Right lung (tissue), 5 donors: ENCODE results near the gene GNAL. TPM values are rescaled to one million over a fixed set of nuclear protein-coding genes. Genes with fewer than 3 reads are reported as not detected.
A peak's percentile ranks its signal among the peaks of the same experiment; 100 is the strongest.

Source experiments
- DNase-seq, 2 donors: peaks; one replicate each; pipeline ENCODE4 v3.0.0-alpha.2; 2013
- polyA plus RNA-seq, 5 donors: library from polyadenylated mRNA; unstranded; fragments of 120-200 nt; gene quantifications; one replicate each; pipeline versions ENCODE4 v1.2.1 to v1.2.3, GENCODE V29; 2013; ENCODE audit warnings: inconsistent platforms in 1 of 5, low replicate concordance in 1 of 5; ENCODE audit not compliant: insufficient read length in 5 of 5, insufficient read depth in 1 of 5

The GNAL gene
- polyA plus RNA-seq, 5 donors = 2.1 to 3.0 (median 2.5) TPM

- DNase-seq = no peak
Observed at GRCh38 chr18:11719621-11720020, 30.6 kb downstream of the GNAL start.

GRCh38 chr18:11721720-11722119 lies 32.7 kb downstream of the GNAL start:
- no peak for DNase-seq

DNA sequence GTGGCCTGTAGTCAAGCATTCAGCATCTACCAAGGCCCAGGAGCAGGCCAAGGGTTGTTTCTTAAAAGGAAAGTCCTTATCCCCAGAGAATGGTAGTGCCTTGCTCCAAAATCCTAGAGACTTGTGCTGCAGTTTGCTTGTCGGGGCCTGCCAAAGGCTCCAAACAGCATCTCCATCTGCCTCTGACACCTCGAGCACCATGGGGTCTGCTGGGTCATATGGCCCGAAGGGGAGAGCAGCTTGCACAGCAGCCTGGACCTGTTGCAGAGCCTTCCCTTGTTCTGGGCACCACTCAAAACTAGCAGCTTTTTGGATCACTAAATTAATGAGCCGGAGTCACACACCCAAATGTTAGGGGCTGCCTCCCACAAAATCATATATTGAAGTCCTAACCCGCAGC lies 35.7 kb downstream of the GNAL start:
- DNase-seq = no peak

- no peak for DNase-seq
Observed at GRCh38 chr18:11726556-11726955, 37.5 kb downstream of the GNAL start.

GRCh38 chr18:11728249-11728648 lies 39.2 kb downstream of the GNAL start:
- DNase-seq = no peak

DNA sequence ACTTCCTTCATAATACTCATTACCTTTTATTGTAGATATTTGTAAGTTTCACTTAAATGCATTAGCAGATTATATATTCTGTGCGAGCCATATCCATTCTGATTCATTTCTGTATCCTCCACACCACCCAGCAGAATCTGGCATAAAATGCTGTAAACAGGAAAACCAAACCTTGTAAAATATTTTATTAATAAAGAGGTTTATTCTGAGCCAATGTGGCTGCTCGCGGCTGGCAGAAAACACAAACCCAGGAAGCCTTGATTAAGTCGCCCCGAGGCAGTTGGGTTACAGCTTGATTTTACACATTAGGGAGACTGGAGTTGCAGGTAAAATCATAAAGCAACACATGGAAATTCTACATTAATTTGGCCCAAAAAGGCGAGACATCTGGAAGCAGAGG lies 40.5 kb downstream of the GNAL start:
- DNase-seq = no peak

GRCh38 chr18:11733031-11733430 lies 44.0 kb downstream of the GNAL start:
- peak; percentile 37 to 57 for DNase-seq

DNA sequence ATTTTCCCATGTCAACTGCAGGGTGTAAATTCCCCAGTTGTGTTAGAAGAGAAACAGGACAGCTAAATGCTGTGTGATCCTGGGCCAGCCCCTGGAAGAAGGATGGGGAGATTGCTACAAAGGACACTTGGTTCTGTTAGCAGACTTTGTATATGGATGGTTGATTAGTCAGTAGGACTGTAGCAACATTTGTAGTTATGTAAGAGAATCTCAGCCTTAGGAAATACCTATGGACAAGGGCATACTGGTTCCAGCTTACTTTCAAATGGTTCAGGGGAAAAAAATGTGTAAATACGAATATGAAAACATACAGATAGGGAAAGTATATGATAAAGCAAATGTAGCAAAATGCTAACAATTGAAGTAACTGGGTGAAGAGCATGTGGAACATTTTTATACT lies 47.6 kb downstream of the GNAL start:
- no peak for DNase-seq

- DNase-seq = no peak
Observed at GRCh38 chr18:11739893-11740292, 50.8 kb downstream of the GNAL start.

DNA sequence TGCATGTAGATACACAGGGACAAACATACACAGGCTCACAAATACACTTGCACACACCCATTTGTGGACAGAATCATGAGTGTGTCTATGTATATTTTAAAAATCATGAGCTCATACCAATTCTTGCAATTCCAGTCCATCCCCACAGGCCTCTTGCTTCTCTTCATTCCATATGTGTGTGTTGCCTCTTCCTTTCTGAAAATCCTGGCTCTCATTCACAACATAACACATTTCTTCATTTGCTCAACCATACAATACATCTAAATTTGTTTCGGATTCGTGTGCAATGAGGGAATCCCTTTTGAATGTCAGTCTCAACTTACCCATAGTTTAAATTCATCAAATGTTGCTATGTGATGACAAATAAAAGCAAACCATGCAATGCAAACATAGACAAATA lies 51.4 kb downstream of the GNAL start:
- no peak for DNase-seq

DNA sequence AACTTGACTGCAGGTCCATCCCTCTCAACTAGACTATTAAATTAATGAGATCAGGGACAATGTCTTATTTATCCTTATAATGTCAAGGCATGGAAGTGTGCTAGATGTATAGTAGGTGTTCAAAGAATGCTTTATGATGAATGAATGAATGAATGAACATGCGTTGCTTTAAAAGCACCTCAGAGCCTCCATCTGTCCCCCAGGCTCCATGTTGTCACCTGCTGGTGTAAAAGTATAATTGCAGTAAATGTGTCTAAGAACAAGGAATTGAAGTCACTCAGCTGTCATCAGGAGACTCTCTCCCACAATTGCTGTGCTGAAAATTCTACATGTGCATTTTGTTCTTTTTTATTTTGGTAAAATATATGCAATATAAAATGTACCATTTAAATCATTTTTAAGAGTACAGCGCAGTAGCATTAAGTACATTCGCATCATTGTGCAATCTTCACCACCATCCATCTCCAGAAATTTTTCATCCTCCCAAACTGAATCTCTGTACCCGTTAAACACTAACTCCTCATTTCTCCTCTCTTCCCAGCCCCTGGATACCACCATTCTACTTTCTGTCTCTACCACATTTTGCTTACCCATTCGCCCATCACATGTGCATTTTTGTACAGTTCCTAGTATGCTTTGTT lies 52.6 kb downstream of the GNAL start:
- DNase-seq = no peak

GRCh38 chr18:11745521-11745920 lies 56.5 kb downstream of the GNAL start:
- DNase-seq = no peak

DNA sequence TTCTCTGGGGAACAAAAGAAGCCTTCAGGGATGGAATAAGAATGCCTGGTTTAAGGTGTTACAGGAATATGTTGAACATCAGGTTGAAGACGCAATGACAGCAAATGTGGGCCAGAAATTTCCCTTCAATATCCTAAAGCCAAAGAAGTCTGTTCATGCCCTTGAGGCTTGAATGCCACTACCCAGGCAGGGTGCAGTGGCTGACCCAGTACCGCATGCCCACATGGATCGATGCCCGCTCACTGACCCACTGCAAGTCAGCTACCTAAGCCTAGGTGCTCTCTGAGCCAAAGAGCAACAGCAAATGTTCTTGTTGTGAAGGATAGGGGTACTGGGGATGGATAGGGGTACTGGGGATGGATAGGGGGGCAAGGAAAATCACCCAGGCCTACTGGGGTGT lies 58.2 kb downstream of the GNAL start:
- no peak for DNase-seq

DNA sequence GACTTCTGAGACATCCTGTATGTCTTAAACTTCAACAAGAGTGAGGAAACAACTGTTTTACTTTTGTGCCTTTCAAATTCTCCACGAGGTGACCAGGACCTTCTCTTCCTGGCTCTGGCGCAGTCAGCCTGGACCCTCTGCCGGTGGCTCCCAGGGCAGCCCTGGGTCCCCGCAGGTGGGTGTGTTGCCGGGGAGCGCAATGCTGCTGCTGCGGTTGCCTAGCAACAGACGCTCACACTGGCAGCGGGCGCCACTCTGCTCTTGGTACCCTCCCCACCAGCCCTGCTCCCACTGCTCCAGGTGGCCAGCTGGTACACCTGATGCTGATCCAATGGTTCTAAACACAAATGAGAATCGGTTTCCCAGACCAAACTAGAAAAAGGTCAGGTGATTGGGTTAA lies 58.7 kb downstream of the GNAL start:
- no peak for DNase-seq

DNA sequence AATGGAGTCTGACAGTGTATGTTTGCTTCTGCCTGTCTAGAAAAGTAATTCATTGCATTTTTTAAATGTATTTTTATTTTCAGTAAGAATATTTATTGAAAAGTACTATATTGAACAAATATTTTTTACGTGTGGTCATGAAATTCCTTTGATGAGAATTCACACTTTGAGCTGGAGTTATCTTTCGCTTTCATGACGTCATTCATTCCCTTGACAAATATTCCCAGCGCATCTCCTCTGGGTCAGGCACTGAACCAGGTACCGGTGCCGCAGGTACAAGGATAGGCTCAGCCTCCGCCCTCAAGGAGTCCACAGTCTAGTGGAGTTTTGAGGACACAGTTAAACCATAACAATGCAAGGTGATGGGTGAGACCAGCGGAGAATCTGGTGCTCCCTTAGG lies 60.2 kb downstream of the GNAL start:
- DNase-seq = no peak

- no peak for DNase-seq
Observed at GRCh38 chr18:11750171-11750570, 61.1 kb downstream of the GNAL start.

GRCh38 chr18:11750581-11751310 lies 61.7 kb downstream of the GNAL start:
- no peak for DNase-seq

DNA sequence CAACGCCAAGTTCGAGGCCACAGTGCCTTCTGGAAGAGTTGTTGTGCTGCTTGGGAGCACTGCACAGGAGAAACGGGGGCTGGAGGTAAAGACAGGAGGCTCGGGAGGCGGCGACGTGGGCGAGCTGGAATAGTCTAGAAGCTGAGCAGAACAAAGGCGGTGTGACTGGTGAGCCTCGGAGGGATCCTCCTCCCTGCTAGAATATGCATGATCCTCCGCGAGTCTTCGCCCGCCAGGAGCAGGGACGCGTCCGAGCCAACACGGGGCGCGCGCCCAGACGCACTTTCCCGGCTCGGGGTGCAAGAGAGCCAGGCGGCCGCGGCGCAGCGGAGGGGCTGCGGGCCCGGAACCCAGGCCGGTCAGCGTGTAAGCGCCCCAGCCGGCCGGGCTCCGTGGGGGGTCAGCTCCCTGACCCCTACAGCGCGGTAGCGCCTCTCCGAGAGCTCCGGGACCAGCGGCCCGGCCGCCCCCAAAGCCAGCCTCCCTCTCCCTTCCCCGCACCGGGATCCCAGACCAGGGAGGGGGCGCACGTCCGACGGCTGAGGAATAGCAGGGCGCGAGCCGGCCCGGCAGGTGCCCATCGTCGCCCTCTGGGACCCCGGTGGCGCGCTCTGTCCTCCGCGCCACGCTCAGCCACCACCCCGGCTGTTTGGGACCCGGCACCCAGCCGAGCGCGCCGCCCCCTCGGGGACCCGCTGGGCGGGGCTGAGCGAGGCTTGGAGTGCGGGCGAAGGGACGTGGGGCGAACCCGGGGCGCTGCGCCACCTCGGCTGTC lies 62.5 kb downstream of the GNAL start:
- no peak for DNase-seq

- DNase-seq = peak in 1 of 2 donors; percentile 7
Observed at GRCh38 chr18:11752116-11752911, 63.2 kb downstream of the GNAL start.

DNA sequence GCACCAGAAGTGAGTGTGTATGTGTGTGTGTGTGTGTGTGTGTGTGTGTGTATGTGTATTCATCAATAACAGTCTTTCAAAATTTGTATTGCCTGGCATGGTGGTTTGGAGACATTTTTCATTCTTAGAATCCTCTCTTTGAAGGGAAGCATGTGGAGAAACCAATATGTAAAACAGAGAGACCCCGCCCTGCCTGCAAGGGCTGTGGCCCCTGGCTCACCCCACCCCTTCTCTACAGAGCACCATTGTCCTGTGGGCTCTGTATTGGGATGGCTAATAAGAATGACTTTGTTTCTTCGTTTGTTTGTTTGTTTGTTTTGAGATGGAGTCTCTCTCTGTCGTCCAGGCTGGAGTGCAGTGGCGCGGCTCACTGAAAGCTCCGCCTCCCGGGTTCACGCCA lies 65.9 kb downstream of the GNAL start:
- DNase-seq = no peak

DNA sequence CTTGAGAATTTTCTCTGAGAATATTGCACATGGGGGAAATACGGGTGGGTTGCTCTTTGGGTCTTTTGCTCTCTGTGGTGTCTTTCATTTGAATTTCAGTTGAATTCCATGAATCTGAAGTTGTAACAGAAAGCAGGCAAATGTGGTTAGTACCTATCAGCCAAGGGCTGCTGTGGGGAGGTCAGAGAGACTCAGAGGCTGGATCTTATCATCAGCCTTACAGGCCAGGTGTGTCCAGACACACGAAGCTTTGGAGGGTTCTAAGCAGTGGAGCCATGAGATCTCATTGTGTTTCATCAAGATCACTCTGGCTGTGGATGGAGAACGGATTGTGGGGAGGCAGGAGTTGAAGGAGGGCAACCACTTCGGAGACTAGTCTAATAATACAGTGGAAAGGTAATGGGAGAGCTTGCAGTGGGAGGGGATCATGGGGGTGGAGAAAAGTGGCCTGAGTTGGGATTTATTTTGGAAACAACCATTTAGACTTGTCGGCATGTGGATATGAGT lies 68.1 kb downstream of the GNAL start:
- no peak for DNase-seq

GRCh38 chr18:11759456-11759855 lies 70.4 kb downstream of the GNAL start:
- no peak for DNase-seq
